Gastroesophageal sphincter (tissue), 4 donors: Measurements from ENCODE around the gene C2CD4C. TPM values are rescaled to one million over a fixed set of nuclear protein-coding genes. Genes with fewer than 3 reads are reported as not detected.

Experiments used
- ATAC-seq: fragments of 150-250 bp; one replicate; pipeline ENCODE4 v1.9.1; 2016; ENCODE audit warnings: mild to moderate bottlenecking, moderate library complexity
- H3K27ac ChIP-seq, 4 donors: fragments of 200-600 bp; sonication (generic) in 3 of 4; 1 replicate in 3 of 4; 2 replicates in 1 of 4; pipeline ENCODE4 v1.5.1; 2016 to 2019
- H3K27me3 ChIP-seq: fragments of 200-600 bp; sonication (generic); one replicate; pipeline ENCODE4 v1.5.1; 2019
- H3K36me3 ChIP-seq, 2 donors: fragments of 200-600 bp; sonication (generic); one replicate each; pipeline ENCODE4 v1.5.1; 2019; ENCODE audit warnings: control low read depth in 1 of 2
- H3K4me1 ChIP-seq, 3 donors: fragments of 200-600 bp; sonication (generic); 1 replicate in 2 of 3; 2 replicates in 1 of 3; pipeline ENCODE4 v1.5.1; 2016 to 2019; ENCODE audit warnings: control low read depth in 2 of 3
- H3K4me3 ChIP-seq, 2 donors: fragments of 200-600 bp; sonication (generic); one replicate each; pipeline ENCODE4 v1.5.1; 2019; ENCODE audit warnings: mild to moderate bottlenecking in 1 of 2, moderate library complexity in 1 of 2
- H3K9me3 ChIP-seq, 3 donors: fragments of 200-600 bp; sonication (generic); one replicate each; pipeline ENCODE4 v1.5.1; 2017 to 2019; ENCODE audit warnings: control low read depth in 2 of 3
- EP300 ChIP-seq: sonication (generic); formaldehyde crosslinking; IDR thresholded peaks from one replicate; pipeline ENCODE4 v1.6.1; 2017; ENCODE audit warnings: antibody characterized with exemption, mild to moderate bottlenecking
- POLR2A ChIP-seq, 2 donors: fragments of 450-650 bp; IDR thresholded peaks; one replicate each; pipeline ENCODE4 v1.6.1; 2017; ENCODE audit warnings: antibody characterized with exemption in 2 of 2, mild to moderate bottlenecking in 2 of 2, moderate library complexity in 1 of 2
- POLR2AphosphoS5 ChIP-seq: sonication (generic); formaldehyde crosslinking; IDR thresholded peaks from one replicate; pipeline ENCODE4 v1.6.1; 2017; ENCODE audit warnings: antibody characterized with exemption
- WGBS, 2 donors: methylation state at CpG; one replicate each; pipeline ENCODE4 v1.1.5; 2018; ENCODE audit warnings: low coverage in 1 of 2; 5-methylcytosine and 5-hydroxymethylcytosine counted together
- total RNA-seq, 4 donors: library from RNA; depleted of rRNA; stranded (reverse); fragments of >200 nt; gene quantifications; one replicate each; pipeline ENCODE4 v1.1.0, GENCODE V29; 2016
- TF ChIP-seq, protein P1 (sequence below), 4 experiments: fragments of 200-600 bp in 2 of 4; fragments of 450-650 bp in 2 of 4; sonication (generic) in 1 of 4; IDR thresholded peaks; one replicate each; pipeline ENCODE4 v1.5.1; 2017 to 2019; ENCODE audit warnings: antibody characterized with exemption in 4 of 4, mild to moderate bottlenecking in 2 of 4, moderate library complexity in 2 of 4

C2CD4C gene
- total RNA-seq, 4 donors from 2014 or later = 0.19 to 2.7 (median 0.67) TPM; not detected in 1

DNA sequence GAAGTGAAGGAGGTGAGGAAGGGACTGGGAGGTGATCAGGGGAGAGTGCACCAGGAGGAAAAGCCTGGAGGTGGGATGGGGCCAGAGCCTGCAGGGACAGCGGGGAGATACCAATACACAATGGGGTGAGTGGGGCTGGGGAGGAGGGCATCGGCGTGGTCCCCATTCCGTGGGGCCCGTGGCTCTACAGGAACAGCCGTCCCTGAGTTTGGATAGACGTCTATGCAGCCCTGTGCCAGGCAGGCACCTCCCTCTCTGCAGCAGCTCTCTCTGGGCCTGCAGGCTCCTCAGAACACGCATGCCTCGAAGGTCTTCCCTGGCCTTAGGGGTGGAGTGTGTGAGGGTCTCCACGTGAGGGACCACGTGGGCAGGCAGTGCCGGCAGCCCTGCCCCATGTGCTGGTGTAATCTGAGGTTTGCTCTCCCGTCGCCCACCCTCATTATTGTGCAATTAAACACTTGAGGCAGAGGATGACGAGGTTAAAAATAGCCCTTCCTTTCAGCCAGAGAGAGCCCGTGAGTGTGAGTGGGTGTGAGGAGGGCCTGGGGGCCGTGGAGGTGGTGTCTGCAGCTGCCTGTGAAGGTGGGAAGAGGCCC, 16.5 kb downstream of the C2CD4C start:
- Histone ChIP-seq H3K27ac (no peak overlapping the region), H3K4me1 (no peaks in the 10 kb centered on the region), H3K4me3 (no peak overlapping the region), H3K9me3 (no peaks in the 10 kb centered on the region), H3K36me3 (no peaks in the 10 kb centered on the region), H3K27me3 (peaks cover 29% of the 10 kb centered on the region)
- no peak for ATAC-seq
- WGBS, 2 donors = 38 to 55% methylated on average over 5 to 7 of the region's 17 CpGs
- TF ChIP-seq EP300 (no peak), POLR2A (IDR thresholded peaks at IDR 0.05) (no peak), POLR2AphosphoS5 (no peak)
- TF ChIP-seq, protein P1, sequence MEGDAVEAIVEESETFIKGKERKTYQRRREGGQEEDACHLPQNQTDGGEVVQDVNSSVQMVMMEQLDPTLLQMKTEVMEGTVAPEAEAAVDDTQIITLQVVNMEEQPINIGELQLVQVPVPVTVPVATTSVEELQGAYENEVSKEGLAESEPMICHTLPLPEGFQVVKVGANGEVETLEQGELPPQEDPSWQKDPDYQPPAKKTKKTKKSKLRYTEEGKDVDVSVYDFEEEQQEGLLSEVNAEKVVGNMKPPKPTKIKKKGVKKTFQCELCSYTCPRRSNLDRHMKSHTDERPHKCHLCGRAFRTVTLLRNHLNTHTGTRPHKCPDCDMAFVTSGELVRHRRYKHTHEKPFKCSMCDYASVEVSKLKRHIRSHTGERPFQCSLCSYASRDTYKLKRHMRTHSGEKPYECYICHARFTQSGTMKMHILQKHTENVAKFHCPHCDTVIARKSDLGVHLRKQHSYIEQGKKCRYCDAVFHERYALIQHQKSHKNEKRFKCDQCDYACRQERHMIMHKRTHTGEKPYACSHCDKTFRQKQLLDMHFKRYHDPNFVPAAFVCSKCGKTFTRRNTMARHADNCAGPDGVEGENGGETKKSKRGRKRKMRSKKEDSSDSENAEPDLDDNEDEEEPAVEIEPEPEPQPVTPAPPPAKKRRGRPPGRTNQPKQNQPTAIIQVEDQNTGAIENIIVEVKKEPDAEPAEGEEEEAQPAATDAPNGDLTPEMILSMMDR (IDR thresholded peaks at IDR 0.05) = no peak

DNA sequence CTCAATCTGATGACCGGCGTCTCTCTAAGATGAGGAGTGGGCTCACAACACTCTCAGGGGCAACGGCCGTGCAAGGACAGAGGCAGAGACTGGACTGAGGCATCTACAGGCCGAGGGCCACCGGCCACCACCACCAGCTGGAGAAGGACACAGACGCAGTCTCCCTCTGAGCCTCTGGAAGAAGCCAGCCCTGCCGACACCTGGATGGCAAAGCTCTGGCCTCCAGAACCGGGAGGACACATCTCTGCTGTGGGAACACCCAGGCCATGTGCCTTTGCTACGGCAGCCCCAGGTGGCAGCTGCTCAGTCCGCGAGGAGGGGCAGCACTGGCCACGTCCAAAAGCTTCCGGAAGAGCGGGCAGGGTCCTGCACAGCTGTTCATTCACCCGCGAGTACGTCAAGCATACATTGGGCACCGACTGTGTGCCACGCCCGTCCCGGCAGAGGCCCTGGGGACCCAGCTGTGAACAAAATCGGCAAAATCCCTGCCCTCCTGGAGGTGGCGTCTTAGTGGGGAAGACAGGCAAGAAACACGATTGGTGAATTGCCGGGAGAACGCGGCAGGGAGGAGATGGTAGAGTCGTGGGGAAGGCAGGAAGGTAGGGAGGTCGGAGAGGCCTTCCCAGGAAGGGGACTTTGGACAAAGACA, 17.1 kb downstream of the C2CD4C start:
- 76 to 81% methylated on average over 7 to 16 of the region's 30 CpGs for WGBS, 2 donors
- Histone ChIP-seq H3K27ac (no peak overlapping the region), H3K4me3 (no peak overlapping the region), H3K9me3 (no peaks in the 10 kb centered on the region), H3K27me3 (peaks cover 26% of the 10 kb centered on the region), H3K4me1 (no peaks in the 10 kb centered on the region), H3K36me3 (no peaks in the 10 kb centered on the region)
- TF ChIP-seq POLR2AphosphoS5 = no peak
- no peak for TF ChIP-seq EP300
- ATAC-seq = no peak

DNA sequence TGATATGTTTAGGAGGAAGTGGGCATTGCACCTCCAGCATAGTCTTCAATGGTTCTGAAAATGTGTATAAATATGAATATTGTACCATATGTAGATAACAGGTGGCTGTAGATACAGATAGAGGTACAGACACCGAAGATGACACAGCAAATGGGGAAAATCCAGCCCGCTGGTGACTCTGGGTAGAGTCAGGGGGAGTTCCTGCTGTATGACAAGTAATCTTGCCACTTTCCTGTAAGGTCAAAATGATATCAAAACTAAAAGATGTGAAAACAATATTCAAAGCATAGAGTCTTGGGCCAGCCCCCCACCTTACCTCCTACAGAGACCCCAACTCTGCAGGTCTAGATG, 17.8 kb downstream of the C2CD4C start:
- H3K4me3 ChIP-seq = no peak overlapping the region
- no peak overlapping the region for H3K27ac ChIP-seq
- 75 to 90% methylated on average over 2 of the region's 2 CpGs for WGBS, 2 donors
- H3K9me3 ChIP-seq = no peaks in the 10 kb centered on the region
- H3K36me3 ChIP-seq = no peaks in the 10 kb centered on the region
- ATAC-seq = no peak
- TF ChIP-seq EP300 = no peak
- TF ChIP-seq, protein P1 (IDR thresholded peaks at IDR 0.05) = no peak
- no peak for TF ChIP-seq POLR2A (IDR thresholded peaks at IDR 0.05)
- TF ChIP-seq POLR2AphosphoS5 = no peak
- no peaks in the 10 kb centered on the region for H3K4me1 ChIP-seq
- peaks cover 26% of the 10 kb centered on the region for H3K27me3 ChIP-seq

DNA sequence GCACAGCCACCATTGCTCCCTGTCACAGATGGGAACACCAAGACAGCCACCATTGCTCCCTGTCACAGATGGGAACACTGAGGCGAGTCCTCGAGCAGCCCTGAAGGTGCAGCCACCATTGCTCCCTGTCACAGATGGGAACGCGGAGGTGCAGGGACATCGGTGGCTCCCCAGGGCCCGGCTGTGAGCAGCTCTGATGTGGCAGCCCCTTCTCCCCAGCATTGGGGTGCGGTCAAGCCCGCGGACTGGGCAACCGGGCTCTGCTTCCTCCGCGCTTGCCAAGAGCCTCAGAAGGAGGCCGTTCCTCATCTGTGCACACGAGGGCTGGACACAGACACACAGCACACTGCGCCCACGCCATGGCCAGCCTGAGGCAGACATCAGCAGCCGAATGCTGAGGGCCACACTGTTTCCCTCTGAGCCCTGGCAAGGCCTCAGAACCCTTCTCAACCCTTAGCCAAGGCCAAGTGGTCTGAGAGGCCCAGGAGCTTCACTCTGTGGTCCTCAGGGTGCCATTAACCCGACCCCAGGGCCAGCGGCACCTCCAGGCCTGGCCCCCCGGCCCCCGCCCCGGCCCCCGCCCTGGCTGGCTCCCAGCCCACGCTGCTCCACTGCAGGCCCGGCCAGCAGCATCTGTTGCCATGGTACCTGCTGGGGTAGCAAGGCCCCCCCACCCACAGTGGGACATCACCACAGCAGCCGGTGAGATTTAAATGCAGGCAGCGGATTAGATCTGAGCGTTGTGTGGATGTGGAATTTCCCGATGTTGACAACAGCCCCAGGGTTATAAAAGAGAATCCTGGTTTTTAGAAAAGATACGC, 18.4 kb downstream of the C2CD4C start:
- Histone ChIP-seq H3K36me3 (no peaks in the 10 kb centered on the region), H3K4me3 (no peak overlapping the region), H3K27me3 (peaks cover 26% of the 10 kb centered on the region), H3K27ac (no peak overlapping the region), H3K4me1 (no peaks in the 10 kb centered on the region), H3K9me3 (no peaks in the 10 kb centered on the region)
- 93 to 95% methylated on average over 4 to 13 of the region's 30 CpGs for WGBS, 2 donors
- no peak for ATAC-seq
- no peak for TF ChIP-seq EP300
- TF ChIP-seq POLR2A (IDR thresholded peaks at IDR 0.05) = no peak
- TF ChIP-seq, protein P1 (IDR thresholded peaks at IDR 0.05) = no peak
- TF ChIP-seq POLR2AphosphoS5 = no peak

DNA sequence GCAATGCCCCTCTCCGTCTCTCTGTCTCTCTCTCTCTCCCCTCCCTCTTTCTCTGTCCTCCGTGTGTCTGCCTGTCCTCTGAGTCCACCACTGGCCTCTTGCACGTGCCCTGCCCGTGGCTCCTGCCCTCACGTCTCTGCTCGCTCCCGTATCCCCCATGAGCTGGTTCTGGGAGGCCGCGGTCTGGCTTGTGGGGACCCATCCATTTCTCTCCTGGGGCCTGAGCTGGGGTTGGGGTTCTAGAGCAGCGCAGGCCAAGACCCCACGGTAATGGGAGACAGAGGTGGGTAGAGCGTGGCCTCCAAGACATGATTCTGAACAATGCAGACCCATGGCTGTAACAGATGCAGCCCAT, 19.0 kb downstream of the C2CD4C start:
- Histone ChIP-seq H3K4me3 (no peak overlapping the region), H3K9me3 (no peaks in the 10 kb centered on the region), H3K27ac (no peak overlapping the region), H3K27me3 (peaks cover 27% of the 10 kb centered on the region), H3K4me1 (no peaks in the 10 kb centered on the region), H3K36me3 (no peaks in the 10 kb centered on the region)
- no peak for TF ChIP-seq POLR2AphosphoS5
- ATAC-seq = no peak
- WGBS, 2 donors = 51 to 54% methylated on average over 2 to 3 of the region's 12 CpGs
